Activated CD8-positive, alpha-beta memory T cell treated with anti-CD3 and anti-CD28 coated beads, Interleukin-2, amount 50 U/mL, for 4 hours (primary cell): Measurements from ENCODE around the gene DHCR7.
A peak's percentile ranks its signal among the peaks of the same experiment; 100 is the strongest.

Experiments
- DNase-seq: peaks from one replicate; pipeline ENCODE4 v3.0.0-alpha.2; 2020

Gene DHCR7, protein sequence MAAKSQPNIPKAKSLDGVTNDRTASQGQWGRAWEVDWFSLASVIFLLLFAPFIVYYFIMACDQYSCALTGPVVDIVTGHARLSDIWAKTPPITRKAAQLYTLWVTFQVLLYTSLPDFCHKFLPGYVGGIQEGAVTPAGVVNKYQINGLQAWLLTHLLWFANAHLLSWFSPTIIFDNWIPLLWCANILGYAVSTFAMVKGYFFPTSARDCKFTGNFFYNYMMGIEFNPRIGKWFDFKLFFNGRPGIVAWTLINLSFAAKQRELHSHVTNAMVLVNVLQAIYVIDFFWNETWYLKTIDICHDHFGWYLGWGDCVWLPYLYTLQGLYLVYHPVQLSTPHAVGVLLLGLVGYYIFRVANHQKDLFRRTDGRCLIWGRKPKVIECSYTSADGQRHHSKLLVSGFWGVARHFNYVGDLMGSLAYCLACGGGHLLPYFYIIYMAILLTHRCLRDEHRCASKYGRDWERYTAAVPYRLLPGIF

DNA sequence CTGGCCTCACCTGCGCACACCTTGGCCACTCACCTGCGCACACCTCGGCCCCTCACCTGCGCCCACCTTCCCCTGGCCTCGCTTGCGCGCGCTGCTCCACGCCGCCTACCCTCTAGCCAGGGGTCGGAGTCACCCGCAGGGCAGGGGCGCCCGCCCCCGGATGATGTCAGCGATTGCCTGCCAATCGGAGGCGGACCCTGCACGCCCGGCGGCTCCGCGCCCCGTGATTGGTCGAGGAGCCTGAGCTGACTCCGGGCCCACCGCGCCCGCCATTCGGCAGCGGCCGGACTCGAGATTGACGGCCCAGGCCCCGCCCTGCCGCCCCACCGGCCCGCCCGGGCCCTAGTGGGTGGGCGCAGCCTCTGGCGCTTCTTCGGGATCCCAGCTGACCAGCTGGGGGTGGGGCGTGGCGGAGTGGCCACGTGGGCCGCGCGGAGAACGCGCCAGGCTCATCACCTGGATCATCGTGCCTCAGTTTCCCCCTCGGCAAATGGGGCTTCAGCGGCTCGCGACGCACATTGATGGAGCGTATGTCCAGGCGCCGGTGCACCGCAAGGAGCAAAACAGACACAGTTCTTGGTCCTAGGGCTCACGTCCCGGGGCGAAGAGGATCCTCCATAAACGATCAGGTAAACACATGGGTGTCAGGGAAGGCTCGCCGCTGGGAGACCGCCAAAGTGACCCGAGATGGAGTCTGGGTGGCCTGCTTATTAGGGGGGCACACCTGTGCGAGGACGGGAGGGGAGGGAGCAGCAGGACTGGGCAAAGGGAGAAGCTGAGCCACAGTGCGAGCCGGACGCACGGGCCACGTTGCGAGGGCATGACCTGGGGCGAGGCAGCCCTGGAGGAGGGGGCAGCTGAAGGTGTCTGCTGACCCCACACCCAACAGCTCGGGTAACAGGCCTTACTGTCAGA, at the start of gene DHCR7:
DHCR7 (minus strand) TSS at position 137 of the 915 bp plus-strand sequence. CDS start 3,441 bp downstream, outside the sequence.
- peak; percentile 95 for DNase-seq

DNA sequence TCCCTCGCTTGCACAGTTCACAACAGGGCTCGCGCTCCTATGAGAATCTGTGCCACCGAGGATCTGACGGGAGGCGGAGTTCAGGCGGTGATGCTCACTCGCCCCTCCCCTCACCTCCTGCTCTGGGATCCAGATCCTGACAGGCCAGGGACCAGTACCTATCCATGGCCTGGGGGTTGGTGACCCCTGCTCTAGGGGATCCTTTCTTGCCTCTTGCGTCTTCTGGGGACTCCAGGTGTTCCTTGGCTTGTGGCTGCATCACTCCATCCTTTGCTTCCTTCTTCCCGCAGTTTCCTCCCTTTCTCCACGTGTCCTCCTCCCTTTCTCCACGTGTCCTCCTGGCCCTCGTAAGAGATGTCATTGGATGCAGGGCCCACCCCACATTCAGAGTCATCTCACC, 48.2 kb upstream of the DHCR7 start:
- DNase-seq: no peak

DNA sequence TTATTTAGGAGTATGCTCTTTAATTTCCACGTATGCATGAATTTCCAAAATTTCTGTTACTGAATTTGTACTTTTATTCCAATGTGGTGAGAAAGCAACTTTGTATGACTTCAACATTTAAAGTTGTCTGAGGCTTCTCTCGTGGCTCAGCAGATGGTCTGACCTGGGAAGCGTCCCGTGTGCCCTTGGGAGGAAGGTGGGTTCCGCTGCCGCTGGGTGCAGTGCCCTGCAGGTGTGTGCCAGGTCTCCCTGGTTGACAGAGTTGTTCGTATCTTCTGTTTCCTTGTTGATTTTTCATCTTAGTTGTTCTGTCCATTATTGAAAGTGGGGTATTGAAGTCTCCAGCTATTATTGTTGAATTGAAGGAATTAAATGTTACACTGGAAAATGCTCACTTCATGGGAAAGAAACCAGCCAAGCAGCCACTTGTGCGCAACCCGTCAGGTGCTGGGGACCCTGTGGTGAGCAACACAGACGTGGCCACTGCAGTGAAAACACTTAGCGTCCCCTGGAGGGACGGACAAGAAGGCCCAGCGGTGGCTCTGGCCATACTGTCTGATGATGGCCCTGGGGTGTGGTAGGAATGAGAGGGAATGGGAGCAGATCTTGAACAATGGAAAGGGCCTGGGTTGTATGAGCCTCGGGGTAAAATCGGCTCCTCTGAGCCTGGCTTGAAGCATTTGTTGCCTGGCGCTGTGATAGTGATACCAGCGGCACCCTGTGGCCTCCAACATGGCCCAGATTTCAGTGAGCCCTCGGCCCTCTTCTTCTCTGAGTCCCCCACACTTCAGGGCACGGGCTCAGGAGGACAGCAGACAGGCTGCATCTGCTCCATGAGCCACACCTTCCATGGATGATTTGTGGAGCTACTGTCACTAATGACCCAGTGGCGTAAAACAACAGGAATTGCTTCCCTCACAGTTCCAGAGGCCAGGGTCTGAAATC, 47.4 kb upstream of the DHCR7 start:
- DNase-seq: no peak

DNA sequence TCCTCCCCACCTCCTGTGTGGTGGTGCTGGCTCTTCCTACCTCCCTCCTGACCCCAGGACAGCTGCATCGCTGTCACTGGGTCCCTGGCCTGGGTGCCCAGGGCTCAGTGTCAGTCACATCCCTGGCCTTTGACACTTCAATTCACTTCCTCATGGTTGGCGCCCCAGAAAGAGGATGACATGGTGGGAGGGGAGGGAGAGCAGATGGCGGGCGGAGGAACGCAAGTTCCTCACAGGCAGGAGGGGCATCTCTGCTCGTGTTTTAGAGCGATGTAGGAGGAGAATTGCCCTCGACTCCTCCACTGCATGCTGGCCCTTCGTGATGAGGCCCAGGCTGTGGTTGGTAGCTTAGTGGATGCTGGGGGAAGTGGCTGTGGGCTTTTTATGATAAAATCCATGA, 43.7 kb upstream of the DHCR7 start:
- no peak for DNase-seq

DNA sequence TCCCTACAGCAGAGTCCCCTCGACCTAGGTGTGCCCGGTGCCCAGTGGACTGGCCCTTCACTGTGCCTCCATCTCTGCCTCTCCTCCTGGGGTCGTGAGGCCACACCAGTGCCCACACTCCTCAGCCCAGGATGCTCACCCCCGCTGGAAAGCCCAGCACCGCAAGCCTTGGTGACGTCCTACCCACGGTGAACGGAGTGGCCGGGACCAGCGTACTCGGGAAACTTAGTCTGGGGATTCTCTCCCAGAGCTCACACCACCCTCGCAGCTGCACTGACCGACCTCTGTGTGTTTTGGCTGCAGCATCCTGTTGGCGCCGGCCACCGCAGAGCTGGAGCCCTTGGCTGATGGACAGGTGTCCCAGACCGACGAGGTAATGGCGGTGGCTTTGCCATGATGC, 43.3 kb upstream of the DHCR7 start:
- no peak for DNase-seq

DNA sequence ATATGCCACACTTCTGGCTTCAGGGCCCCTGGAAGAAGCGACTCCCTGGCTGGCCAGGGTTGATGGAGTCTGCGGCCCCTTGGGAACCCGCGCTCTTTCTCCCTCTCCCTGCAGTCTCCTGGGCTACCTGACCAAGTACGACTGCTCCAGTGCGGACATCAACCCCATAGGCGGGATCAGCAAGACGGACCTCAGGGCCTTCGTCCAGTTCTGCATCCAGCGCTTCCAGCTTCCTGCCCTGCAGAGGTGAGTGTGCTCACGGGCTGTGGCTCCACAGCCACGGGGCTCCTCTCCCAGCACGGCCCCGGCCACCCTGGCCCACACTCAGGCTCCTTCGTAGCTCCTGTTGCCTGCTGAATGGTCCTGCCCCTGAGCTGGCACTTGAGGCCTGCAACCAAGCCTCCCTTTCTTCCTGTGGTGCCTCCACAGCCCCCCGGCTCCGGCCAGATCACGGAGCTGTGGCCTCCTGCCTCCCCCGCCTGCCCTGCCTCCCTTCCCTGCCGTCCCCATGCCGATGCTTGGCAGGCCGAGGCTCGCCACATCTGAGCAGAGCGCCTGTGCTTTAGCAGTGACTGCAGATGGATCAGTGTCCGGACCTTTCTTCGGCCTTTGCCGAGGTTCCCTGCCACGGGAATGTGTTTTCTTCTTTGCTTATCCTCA, 42.7 kb upstream of the DHCR7 start:
- DNase-seq: no peak

DNA sequence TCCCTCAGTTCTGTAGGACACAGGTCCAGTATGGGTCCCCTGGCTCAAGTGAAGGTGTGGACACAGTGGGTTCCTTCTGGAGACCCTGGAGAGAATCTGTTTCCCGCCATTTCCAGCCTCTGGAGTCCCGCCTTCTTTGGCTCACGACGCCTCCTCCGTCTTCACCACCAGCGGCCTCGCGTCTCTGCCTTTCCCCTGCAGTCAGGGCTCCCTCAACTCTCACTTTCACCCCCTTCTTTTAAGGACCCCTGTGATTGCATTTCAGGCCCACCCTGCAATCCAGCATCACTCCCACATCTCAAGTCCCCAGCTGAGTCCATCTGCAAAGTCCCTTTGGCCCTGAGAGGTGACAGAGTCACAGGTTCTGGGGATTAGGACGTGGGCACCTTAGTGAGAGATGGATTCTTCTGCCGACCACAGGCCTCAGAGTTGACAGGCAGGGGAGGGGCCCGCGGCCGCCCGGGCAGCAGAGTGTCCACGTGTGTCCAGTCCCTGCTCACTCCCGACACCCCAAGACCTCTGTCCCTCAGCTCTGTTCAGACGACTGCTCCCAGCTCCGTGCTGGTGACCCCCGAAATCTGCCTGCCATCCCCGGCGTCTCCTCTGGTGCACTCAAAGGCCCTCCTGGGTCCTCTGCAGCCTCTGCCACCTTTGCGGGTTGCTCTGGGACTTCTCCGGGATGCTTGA, 42.0 kb upstream of the DHCR7 start:
- DNase-seq: no peak

DNA sequence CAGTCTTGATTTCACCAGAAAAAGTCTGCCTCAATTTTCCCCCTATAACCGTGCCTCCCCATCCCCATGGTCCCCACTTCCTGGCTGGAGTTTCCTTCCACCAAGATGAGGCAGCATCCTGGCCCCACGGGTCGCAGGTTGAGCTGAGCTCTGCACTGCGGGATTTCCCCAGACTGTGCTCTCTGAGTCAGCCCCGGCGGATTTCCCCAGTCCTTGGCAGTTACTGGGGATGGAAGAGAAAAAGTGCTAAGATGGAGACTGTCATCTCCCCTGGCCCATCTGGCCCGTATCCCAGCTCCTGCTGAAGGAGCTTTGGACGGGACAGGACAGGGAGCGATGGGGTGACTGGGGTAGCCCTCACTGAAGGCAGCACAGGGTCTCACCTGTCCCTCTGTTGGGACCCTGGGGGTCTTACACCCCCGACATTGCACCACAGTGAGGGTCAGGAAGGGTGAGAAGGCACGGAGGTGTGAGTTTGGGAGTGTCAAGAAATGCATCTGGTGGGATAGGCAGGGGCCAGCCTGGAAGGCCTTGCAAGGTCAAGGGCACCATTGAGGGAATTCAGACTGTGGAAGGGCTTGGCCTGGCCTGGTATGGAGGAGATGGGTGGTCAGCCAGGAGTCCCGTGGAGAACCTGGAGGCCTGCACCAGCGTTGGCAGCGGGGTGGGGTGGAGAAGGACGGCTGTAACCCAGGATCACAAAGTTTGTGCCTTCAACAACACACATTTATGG, 41.3 kb upstream of the DHCR7 start:
- no peak for DNase-seq

DNA sequence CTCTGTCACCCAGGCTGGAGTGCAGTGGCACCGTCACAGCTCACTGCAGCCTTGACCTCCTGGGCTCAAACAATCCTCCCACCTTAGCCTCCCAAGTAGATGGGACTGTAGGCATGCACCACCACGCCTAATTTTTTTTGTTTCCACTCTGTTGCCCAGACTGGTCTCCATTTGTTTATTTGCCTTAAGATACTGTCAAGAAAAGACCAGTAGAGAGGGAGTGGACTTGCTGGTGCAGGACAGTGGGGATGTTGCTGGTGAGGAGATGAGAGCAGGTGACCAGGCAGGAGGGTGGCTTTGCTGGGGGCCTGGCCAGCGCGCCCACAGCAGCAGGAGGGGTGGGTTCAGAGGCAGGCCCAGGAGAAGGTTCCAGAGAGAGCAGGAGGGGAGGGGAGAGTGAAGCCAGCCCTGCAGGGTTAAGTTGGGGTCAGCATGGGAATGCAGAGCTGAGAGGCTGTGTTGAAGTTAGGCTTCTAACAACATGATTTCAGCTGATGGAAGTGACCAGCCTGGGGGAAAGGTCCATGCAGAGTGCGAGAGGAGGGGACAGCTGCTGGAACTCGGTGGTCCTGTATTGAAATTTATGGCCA, 40.6 kb upstream of the DHCR7 start:
- no peak for DNase-seq

DNA sequence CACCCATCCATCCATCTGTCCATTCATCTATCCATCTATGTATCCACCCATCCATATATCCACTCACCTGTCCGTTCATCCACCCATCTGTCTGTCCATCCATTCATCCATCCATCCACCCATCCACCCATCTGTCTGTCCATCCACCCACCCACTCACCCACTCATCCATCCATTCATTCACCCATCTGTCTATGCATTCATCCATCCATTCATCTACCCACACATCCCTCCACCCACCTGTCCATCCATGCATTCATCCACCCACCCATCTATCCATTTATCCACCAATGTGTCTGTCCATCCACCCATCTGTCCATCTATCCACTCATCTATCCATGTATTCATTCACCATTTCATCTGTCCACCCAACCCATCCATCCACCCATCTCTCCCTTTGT, 38.1 kb upstream of the DHCR7 start:
- DNase-seq: no peak

DNA sequence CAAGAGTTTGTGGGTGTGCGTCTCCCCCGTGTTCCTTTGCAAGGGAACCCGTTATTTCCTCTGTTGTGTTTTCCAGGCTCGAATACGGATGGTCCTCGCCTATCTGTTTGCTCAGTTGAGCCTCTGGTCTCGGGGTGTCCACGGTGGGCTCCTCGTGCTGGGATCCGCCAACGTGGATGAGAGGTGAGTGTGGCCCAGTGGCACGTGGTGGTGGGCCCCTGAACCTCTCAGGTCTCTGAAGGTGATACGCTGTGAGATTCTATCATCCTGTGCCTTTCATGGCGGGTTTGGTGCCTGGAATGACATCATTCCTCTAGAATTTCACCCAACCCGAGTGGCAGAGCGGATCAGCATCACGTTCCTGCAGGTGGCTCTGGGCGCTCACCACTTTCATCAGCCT, 37.3 kb upstream of the DHCR7 start:
- no peak for DNase-seq

DNA sequence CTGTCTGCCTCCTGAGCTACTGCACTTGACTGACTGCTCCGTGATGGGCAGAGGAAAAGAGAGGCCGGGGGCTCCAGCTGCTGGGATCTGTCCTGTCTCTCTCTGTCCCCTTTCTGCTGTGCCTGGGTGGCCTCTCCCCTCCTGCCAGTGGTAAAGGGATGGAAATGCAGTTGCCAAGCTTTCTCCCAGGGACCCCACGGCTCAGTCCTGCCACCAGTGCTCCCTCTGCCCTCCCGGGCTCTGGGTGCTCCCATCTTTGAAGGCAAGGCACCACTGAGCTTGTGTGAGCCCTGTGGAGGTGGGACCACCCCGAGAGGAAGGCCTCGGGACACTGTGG, 36.8 kb upstream of the DHCR7 start:
- DNase-seq: no peak

DNA sequence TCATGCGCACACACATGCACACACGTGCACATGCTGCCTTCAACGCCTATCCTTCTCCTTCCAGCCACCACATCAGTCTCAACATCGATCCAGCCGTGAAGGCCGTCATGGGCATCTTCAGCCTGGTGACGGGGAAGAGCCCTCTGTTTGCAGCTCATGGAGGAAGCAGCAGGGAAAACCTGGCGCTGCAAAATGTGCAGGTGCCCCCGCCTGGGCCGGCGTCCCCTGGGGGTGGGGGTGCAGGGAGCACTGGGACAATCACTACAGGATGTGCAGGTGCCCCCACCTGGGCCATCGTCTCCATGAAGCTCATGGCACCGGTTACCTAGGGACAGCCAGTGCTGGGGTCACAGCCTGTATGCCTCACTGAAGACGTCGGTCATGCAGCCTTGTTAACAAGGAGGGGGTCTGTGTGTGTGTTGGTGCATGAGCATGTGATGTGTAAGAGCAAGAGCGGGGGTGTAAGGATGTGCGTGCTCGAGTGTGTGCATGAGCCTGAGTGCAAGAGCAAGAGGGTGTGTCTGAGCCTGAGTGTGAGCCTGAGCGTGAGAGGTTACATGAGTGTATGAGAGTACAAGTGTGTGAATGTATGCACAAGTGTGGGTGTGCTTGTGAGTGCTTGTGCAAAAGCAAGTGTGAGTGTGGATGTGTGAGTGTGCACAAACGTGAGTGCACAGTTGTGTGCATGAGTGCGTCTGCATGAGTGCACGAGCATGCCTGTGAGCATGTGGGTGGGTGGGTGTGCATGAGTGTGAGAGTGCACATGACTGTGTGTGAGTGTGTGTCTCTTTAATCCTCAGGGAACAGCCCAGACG, 36.3 kb upstream of the DHCR7 start:
- no peak for DNase-seq

DNA sequence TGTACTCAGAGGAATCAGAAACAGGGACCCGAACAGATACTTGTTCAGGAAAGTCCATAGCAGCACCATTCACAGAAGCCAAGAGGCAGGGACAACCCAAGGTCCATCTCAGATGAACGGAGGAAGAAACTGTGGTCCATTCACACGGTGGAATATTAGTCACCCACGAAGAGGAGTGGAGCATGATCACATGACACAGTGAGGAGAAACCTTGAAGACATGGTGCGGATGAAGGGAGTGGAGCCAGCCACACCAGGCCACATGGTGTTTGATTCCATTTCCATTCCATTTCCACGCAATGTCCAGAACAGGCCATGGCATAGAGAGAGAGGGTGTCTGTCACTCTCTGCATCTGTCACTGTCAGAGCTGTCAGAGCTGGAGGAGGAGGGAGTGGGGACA, 35.5 kb upstream of the DHCR7 start:
- no peak for DNase-seq

DNA sequence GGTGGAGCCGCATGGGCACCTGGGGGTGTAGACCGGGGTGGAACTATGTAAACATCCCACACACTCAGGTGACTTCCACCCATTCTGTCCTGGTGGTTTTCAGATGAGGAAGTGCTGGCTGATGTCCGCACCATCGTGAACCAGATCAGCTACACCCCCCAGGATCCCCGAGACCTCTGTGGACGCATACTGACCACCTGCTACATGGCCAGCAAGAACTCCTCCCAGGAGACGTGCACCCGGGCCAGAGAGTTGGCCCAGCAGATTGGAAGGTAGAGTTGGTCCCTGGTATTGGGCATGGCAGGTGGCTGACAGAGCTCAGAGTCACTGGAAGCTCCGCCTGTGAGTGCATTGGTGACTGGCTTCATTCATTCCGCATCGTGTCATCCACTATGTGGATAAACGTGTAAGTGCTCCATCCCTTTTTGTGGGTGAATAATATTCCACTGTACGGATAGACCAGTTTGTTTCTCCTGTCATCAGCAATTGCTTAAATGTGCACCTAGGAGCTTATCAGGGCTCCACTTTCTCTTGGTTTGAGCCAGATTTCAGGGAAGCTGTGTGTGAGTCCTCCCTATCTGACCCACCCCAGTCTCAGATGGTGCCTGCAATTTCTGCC, 34.7 kb upstream of the DHCR7 start:
- DNase-seq: no peak

DNA sequence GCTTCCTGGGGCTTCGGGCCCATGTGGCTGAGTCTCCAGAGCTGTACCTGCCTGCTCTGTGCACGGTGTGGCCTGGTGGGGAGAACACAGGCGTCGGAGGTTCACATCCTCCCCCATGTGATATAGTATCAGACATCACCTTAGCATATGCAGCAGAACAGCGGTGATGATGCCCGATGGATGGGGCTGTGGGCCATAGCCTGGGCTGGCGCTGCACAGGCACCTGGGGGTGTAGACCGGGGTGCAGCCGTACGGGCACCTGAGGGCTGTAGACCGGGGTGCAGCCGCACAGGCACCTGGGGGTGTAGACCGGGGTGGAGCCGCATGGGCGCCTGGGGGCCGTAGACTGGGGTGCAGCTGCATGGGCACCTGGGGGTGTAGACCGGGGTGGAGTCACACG, 34.0 kb upstream of the DHCR7 start:
- DNase-seq: no peak

DNA sequence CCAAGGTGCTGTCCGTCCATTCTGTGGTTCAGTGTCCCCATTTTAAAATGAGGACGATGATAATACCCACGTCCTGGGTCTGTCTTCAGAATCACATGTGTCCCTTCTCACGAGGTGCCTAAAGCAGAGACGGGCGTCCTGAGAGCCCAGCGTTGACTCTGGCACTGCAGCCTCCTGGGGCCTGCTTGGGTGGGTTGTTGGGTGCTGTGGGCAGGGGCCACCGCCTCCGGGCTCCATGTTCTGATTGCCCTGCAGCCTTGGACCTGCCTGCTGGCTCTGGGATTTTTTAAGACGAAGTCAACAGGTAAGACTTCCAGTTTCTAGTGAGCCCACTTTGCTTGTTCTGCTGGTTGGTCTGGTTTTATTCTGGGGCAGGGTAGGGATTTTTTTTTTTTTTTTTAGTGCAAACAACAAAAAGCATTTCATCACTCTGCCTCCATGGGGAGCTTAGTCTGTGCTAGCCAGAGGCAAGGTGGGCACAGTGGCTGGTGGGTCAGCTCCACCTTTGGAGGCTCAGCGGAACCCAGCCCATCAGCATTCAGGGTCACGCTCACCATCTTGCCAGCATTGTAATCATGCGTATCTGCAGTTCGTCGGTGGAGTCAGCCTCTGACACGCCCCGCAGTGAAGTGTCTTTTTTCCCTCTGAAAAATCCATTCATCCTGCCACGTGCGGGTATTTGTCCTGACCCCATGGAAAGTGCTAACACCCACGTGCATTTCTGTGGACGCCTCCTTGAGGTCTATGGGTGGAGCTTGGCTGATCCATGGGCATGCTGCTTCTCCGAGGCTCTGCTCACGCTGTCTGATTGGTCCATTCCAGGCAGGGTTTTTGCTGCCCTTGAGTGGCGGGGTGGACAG, 33.1 kb upstream of the DHCR7 start:
- DNase-seq: no peak

DNA sequence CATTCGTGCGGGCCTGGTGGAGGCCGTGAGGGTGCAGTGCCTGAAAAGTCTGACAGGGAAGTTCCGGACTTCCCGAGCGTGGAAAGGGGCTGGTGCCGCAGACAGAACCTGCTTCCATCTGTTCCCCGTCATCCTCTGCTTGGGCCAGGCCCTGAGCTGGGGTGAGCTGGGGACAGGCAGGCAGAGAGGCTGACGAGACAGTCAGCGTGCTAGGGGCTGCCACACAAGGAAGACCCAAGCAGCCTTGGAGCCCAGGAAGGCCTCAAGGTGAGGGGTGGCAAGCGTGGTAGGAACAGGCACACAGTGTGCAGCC, 30.3 kb upstream of the DHCR7 start:
- no peak for DNase-seq
